Fibroblast of skin of abdomen (primary cell): ENCODE data around the gene CLCNKB.

Source experiments
- DNase-seq: peaks from one replicate; pipeline ENCODE4 v3.0.0-alpha.2; 2013

The CLCNKB gene

GRCh38 chr1:16095447-16095846 is 51.9 kb downstream of the CLCNKB start:
- no peak for DNase-seq

GRCh38 chr1:16099412-16099811 is 55.8 kb downstream of the CLCNKB start:
- no peak for DNase-seq

GRCh38 chr1:16101623-16102022 is 58.0 kb downstream of the CLCNKB start:
- no peak for DNase-seq
